Suprapubic skin (tissue), 4 donors: Measurements from ENCODE around the gene RYR3.

Source experiments
- CTCF ChIP-seq, 2 donors: fragments of 200-600 bp in 1 of 2; fragments of 450-650 bp in 1 of 2; sonication (generic) in 1 of 2; IDR thresholded peaks; one replicate each; pipeline ENCODE4 v1.5.1; 2016 to 2019; ENCODE audit warnings: antibody characterized with exemption in 2 of 2, mild to moderate bottlenecking in 1 of 2, moderate library complexity in 1 of 2
- EP300 ChIP-seq: sonication (generic); formaldehyde crosslinking; IDR thresholded peaks from one replicate; pipeline ENCODE4 v1.6.1; 2017; ENCODE audit warnings: antibody characterized with exemption
- POLR2A ChIP-seq, 2 donors: fragments of 450-650 bp; IDR thresholded peaks; one replicate each; pipeline ENCODE4 v1.6.1; 2017; ENCODE audit warnings: antibody characterized with exemption in 2 of 2, mild to moderate bottlenecking in 2 of 2, moderate library complexity in 2 of 2
- POLR2AphosphoS5 ChIP-seq, 3 donors: sonication (generic); formaldehyde crosslinking; IDR thresholded peaks; one replicate each; pipeline ENCODE4 v1.6.1; 2017; ENCODE audit warnings: antibody characterized with exemption in 3 of 3

- TF ChIP-seq POLR2A (IDR thresholded peaks at IDR 0.05) = no peak
- TF ChIP-seq CTCF (IDR thresholded peaks at IDR 0.05) = no peak
- TF ChIP-seq EP300 = no peak
- no peak for TF ChIP-seq POLR2AphosphoS5 (IDR thresholded peaks at IDR 0.05)
Observed at GRCh38 chr15:33518421-33518820, 207.7 kb downstream of the RYR3 start.
